Omental fat pad (tissue), 4 donors: ENCODE measurements around the gene HSF5. TPM values are rescaled to one million over a fixed set of nuclear protein-coding genes. Genes with fewer than 3 reads are reported as not detected.
"Not testable (repeated sequence)": the region's sequence is repeated elsewhere in the genome, so short reads cannot be mapped to it uniquely, and the experiment has no call there.

ENCODE experiments used
- ATAC-seq: fragments of 150-250 bp; one replicate; pipeline ENCODE4 v1.9.1; 2016; ENCODE audit warnings: mild to moderate bottlenecking, moderate library complexity; ENCODE audit not compliant: low FRiP score
- DNase-seq: peaks from one replicate; pipeline ENCODE4 v3.0.0-alpha.2; 2019; ENCODE audit warnings: low spot score
- total RNA-seq, 4 donors: library from RNA; depleted of rRNA; stranded (reverse); fragments of >200 nt; gene quantifications; one replicate each; pipeline ENCODE4 v1.1.0, GENCODE V29; 2016
- TF ChIP-seq, protein P1 (sequence below), 3 donors: fragments of 450-650 bp; IDR thresholded peaks; one replicate each; pipeline ENCODE4 v1.5.1; 2016 to 2017; ENCODE audit warnings: antibody characterized with exemption in 3 of 3, mild to moderate bottlenecking in 3 of 3, moderate library complexity in 2 of 3

The HSF5 gene
- total RNA-seq, 4 donors from 2014 or later = 0.13 to 0.24 TPM; not detected in 2

GRCh38 chr17:58399974-58400373 is 88.2 kb downstream of the HSF5 start:
- TF ChIP-seq, protein P1, sequence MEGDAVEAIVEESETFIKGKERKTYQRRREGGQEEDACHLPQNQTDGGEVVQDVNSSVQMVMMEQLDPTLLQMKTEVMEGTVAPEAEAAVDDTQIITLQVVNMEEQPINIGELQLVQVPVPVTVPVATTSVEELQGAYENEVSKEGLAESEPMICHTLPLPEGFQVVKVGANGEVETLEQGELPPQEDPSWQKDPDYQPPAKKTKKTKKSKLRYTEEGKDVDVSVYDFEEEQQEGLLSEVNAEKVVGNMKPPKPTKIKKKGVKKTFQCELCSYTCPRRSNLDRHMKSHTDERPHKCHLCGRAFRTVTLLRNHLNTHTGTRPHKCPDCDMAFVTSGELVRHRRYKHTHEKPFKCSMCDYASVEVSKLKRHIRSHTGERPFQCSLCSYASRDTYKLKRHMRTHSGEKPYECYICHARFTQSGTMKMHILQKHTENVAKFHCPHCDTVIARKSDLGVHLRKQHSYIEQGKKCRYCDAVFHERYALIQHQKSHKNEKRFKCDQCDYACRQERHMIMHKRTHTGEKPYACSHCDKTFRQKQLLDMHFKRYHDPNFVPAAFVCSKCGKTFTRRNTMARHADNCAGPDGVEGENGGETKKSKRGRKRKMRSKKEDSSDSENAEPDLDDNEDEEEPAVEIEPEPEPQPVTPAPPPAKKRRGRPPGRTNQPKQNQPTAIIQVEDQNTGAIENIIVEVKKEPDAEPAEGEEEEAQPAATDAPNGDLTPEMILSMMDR (IDR thresholded peaks at IDR 0.05) = no peak
- DNase-seq = no peak
- no peak for ATAC-seq

DNA sequence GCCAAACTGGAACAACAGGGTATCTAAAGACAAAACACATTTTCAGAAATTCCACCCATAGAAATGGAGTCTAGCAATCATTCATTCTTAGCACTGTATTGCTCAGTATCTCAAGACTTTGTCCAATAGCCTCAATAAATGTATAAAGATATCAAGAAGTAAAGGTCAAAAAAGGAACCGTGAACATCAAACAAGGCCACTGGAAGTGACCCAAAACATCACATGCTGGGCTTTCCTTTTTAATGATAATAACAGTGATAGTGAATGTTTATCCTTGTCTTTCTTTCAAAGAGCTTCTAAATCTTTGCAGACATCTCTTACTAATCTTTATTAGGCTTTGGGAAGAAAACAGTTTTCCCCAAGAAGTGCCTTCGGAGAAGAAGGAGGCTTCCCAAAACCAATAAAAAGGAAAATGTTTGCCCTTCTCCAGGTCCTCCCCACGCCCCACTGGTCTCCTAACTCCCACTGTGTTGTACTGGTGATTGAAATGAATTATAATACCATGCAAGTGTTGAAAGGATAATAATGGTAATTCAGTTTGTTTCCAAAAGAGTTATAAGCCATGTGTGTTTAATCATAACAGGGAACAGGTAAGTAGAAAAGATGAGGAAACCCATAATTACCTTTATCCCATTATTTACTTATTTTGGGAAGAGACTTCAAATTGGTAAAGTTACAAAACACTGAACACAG is 89.5 kb downstream of the HSF5 start:
- TF ChIP-seq, protein P1 (IDR thresholded peaks at IDR 0.05) = no peak
- ATAC-seq = no peak
- DNase-seq = no peak

DNA sequence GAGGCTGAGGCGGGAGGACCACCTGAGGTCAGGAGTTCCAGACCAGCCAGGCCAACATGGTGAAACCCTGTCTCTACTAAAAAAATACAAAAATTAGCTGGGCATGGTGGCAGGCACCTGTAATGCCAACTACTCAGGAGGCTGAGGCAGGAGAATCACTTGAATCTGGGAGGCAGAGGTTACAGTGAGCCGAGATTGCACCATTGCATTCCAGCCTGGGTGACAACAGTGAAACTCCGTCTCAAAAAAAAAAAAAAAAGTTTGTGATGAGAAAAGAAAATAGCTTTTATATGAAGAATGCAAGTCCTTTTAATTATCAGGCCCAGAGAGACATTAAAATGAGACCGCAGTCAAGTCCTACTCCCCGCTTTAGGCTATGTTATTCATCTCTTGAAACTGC is 90.8 kb downstream of the HSF5 start:
- not testable (repeated sequence) for DNase-seq, ATAC-seq

DNA sequence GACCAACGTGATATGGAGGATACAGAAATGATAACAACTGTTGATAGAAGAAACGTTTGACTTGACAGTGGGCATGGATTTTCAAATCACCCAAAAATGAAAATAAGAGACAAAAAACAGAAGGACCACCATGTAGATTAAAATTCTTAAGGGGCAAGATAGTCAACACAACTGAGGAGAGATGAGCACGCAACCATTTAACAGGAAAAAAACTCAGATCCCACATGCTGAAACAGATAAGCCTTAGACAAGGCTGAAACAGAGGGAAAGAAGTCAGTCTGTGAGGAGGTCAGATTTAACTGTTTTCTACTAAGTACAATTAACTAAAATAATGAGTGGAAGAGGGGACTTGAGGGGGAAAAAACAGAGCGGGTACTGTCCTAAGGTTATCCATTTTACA is 92.0 kb downstream of the HSF5 start:
- no peak for ATAC-seq
- TF ChIP-seq, protein P1 (IDR thresholded peaks at IDR 0.05) = no peak
- DNase-seq = no peak

GRCh38 chr17:58394534-58395223 is 93.5 kb downstream of the HSF5 start:
- DNase-seq (no peak), ATAC-seq (no peak)
- TF ChIP-seq, protein P1 (IDR thresholded peaks at IDR 0.05) = no peak

GRCh38 chr17:58391302-58391984 is 96.8 kb downstream of the HSF5 start:
- ATAC-seq (no peak), DNase-seq (no peak)
- TF ChIP-seq, protein P1 (IDR thresholded peaks at IDR 0.05) = no peak

DNA sequence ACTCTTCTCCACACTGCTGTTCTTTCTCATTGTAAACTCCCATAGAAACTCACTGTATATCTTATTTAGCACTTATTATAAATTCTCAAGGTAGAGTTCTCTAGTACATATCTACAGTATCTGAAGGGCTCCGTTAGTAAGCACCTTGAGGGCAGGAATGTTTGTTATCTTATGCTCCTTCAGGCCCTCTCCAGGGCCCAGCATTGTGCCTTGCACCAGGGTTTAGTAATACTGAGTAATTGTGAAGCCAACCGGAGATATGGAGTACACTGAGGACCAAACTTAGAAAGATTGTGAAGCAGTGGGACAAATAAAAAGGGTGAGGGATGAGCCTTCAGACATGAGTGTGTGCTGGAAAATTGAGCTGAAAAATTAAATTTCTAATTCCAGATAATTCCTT is 97.3 kb downstream of the HSF5 start:
- no peak for DNase-seq
- TF ChIP-seq, protein P1 (IDR thresholded peaks at IDR 0.05) = no peak
- ATAC-seq = no peak
